Upper lobe of left lung (tissue), 4 donors: Measurements from ENCODE around the gene PDE11A.

Experiments
- POLR2A ChIP-seq, 4 donors: fragments of 450-650 bp; IDR thresholded peaks; one replicate each; pipeline ENCODE4 v1.5.1; 2016 to 2017; ENCODE audit warnings: antibody characterized with exemption in 4 of 4, mild to moderate bottlenecking in 2 of 4
- TF ChIP-seq, protein P1 (sequence below), 6 experiments: fragments of 450-650 bp in 4 of 6; fragments of 200-600 bp in 2 of 6; sonication (generic) in 2 of 6; IDR thresholded peaks; one replicate each; pipeline ENCODE4 v1.5.1; 2016 to 2019; ENCODE audit warnings: antibody characterized with exemption in 6 of 6

DNA sequence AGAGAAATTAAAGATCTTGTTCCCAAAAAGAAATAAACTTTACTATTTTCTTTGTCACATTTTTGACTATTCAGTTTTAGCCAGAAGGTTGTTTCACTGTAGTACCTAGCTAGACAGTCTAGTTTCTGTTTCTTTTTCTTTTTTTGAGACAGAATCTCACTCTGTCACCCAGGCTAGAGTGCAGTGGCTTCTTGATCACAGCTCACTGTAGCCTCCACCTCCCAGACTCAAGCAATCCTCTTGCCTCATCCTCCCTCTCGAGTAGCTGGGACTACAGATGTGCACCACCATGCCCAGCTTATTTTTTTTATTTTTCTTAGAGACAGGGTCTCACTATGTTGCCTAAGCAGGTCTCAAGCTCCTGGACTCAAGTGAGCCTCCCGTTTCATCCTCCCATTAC is 41.9 kb upstream of the PDE11A start:
- TF ChIP-seq, protein P1, sequence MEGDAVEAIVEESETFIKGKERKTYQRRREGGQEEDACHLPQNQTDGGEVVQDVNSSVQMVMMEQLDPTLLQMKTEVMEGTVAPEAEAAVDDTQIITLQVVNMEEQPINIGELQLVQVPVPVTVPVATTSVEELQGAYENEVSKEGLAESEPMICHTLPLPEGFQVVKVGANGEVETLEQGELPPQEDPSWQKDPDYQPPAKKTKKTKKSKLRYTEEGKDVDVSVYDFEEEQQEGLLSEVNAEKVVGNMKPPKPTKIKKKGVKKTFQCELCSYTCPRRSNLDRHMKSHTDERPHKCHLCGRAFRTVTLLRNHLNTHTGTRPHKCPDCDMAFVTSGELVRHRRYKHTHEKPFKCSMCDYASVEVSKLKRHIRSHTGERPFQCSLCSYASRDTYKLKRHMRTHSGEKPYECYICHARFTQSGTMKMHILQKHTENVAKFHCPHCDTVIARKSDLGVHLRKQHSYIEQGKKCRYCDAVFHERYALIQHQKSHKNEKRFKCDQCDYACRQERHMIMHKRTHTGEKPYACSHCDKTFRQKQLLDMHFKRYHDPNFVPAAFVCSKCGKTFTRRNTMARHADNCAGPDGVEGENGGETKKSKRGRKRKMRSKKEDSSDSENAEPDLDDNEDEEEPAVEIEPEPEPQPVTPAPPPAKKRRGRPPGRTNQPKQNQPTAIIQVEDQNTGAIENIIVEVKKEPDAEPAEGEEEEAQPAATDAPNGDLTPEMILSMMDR (IDR thresholded peaks at IDR 0.05), result no peak
- no peak for TF ChIP-seq POLR2A (IDR thresholded peaks at IDR 0.05)
